Esophagus squamous epithelium (tissue), 4 donors: ENCODE results near the gene DBNDD1.

ENCODE experiments used
- POLR2A ChIP-seq, 4 donors: fragments of 450-650 bp; IDR thresholded peaks; one replicate each; pipeline ENCODE4 v1.6.1; 2017; ENCODE audit warnings: antibody characterized with exemption in 4 of 4, mild to moderate bottlenecking in 4 of 4, moderate library complexity in 3 of 4
- TF ChIP-seq, protein P1 (sequence below), 6 experiments: fragments of 450-650 bp in 4 of 6; fragments of 200-600 bp in 2 of 6; sonication (generic) in 2 of 6; IDR thresholded peaks; one replicate each; pipeline ENCODE4 v1.5.1; 2016 to 2019; ENCODE audit warnings: antibody characterized with exemption in 6 of 6, mild to moderate bottlenecking in 4 of 6, moderate library complexity in 4 of 6

- TF ChIP-seq, protein P1, sequence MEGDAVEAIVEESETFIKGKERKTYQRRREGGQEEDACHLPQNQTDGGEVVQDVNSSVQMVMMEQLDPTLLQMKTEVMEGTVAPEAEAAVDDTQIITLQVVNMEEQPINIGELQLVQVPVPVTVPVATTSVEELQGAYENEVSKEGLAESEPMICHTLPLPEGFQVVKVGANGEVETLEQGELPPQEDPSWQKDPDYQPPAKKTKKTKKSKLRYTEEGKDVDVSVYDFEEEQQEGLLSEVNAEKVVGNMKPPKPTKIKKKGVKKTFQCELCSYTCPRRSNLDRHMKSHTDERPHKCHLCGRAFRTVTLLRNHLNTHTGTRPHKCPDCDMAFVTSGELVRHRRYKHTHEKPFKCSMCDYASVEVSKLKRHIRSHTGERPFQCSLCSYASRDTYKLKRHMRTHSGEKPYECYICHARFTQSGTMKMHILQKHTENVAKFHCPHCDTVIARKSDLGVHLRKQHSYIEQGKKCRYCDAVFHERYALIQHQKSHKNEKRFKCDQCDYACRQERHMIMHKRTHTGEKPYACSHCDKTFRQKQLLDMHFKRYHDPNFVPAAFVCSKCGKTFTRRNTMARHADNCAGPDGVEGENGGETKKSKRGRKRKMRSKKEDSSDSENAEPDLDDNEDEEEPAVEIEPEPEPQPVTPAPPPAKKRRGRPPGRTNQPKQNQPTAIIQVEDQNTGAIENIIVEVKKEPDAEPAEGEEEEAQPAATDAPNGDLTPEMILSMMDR (IDR thresholded peaks at IDR 0.05): no peak
- no peak for TF ChIP-seq POLR2A (IDR thresholded peaks at IDR 0.05)
These were observed 28.6 kb upstream of the DBNDD1 start for GRCh38 chr16:90047714-90048346.
